Measurements from ENCODE around the gene ADPRH. TPM values are rescaled to one million over a fixed set of nuclear protein-coding genes. Genes with fewer than 3 reads are reported as not detected.
A peak's percentile ranks its signal among the peaks of the same experiment; 100 is the strongest.

Gene ADPRH
- total and polyA plus RNA-seq, 10 of the 15 experiments (the other 5 are each of a cell fraction or from before 2014, with no cell fraction given): 2.3 to 32.6 (median 19.0) TPM

DNA sequence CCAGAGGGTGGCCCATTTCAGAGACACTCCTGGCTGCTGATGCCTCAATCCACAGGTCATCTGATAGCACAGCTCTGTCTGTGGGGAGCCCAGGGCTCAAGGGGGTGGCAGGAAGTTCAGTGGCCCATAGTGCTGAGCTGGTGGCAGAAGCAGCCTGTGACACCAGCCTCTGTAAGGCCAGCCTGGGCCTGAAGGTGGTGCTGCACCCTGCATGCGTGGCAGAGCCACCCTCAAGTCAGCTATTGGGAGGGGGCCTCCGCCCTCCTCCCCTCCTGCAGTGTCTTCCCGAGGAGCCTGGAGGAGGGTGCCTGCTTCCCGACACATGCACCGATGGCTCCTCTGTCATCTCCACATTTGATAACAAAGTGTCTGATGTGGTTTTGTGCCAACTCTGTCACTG, 21.4 kb downstream of the ADPRH start (continued):
- TF ChIP-seq SUPT20H (IDR thresholded peaks at IDR 0.05; ENCODE audit: borderline replicate concordance, control insufficient read depth, low read depth, low read length) (no peak), EED (IDR thresholded peaks at IDR 0.05; ENCODE audit: low read depth) (no peak), DPF2 (IDR thresholded peaks at IDR 0.05) (peak; percentile 69; the same call in 1 of the 2 replicates), BRCA1 (IDR thresholded peaks at IDR 0.05; ENCODE audit: low read depth, low read length) (no peak), SP1 (IDR thresholded peaks at IDR 0.05; ENCODE audit: low read depth, low read length) (no peak), CHD1 (IDR thresholded peaks at IDR 0.05; ENCODE audit: low read depth, low read length) (no peak), EGR1 (IDR thresholded peaks at IDR 0.05; ENCODE audit: borderline replicate concordance in 1 of 2, low read depth in 2 of 2, low read length in 2 of 2) (peak in 1 of 2 experiments; percentile 16; a peak in 1 of 3 replicates), RBBP5 (conservative IDR thresholded peaks at IDR 0.05) (no peak), HCFC1 (IDR thresholded peaks at IDR 0.05; ENCODE audit: low read length) (peak; percentile 45; the same call in 1 of the 2 replicates), FOXM1 (IDR thresholded peaks at IDR 0.05; ENCODE audit: low read depth, low read length) (no peak), IRF4 (IDR thresholded peaks at IDR 0.05; ENCODE audit: low read depth, low read length) (0 out of 2 replicates have a peak, but pooled peaks have one; percentile 12), BCL11A (IDR thresholded peaks at IDR 0.05; ENCODE audit: low read depth, low read length) (no peak), POLR2AphosphoS5 (IDR thresholded peaks at IDR 0.05; ENCODE audit: low read length) (peak; percentile 17; the same call in 1 of the 2 replicates), SIX5 (IDR thresholded peaks at IDR 0.05; ENCODE audit: low read depth, low read length, severe bottlenecking) (no peak), MYC (IDR thresholded peaks at IDR 0.05; ENCODE audit: insufficient read depth, insufficient read length, insufficient replicate concordance, low read length, severe bottlenecking) (no peak)
- TF ChIP-seq, protein P1, sequence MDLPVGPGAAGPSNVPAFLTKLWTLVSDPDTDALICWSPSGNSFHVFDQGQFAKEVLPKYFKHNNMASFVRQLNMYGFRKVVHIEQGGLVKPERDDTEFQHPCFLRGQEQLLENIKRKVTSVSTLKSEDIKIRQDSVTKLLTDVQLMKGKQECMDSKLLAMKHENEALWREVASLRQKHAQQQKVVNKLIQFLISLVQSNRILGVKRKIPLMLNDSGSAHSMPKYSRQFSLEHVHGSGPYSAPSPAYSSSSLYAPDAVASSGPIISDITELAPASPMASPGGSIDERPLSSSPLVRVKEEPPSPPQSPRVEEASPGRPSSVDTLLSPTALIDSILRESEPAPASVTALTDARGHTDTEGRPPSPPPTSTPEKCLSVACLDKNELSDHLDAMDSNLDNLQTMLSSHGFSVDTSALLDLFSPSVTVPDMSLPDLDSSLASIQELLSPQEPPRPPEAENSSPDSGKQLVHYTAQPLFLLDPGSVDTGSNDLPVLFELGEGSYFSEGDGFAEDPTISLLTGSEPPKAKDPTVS (IDR thresholded peaks at IDR 0.05; ENCODE audit: low read depth, low read length): no peak
- TF ChIP-seq, protein P2, sequence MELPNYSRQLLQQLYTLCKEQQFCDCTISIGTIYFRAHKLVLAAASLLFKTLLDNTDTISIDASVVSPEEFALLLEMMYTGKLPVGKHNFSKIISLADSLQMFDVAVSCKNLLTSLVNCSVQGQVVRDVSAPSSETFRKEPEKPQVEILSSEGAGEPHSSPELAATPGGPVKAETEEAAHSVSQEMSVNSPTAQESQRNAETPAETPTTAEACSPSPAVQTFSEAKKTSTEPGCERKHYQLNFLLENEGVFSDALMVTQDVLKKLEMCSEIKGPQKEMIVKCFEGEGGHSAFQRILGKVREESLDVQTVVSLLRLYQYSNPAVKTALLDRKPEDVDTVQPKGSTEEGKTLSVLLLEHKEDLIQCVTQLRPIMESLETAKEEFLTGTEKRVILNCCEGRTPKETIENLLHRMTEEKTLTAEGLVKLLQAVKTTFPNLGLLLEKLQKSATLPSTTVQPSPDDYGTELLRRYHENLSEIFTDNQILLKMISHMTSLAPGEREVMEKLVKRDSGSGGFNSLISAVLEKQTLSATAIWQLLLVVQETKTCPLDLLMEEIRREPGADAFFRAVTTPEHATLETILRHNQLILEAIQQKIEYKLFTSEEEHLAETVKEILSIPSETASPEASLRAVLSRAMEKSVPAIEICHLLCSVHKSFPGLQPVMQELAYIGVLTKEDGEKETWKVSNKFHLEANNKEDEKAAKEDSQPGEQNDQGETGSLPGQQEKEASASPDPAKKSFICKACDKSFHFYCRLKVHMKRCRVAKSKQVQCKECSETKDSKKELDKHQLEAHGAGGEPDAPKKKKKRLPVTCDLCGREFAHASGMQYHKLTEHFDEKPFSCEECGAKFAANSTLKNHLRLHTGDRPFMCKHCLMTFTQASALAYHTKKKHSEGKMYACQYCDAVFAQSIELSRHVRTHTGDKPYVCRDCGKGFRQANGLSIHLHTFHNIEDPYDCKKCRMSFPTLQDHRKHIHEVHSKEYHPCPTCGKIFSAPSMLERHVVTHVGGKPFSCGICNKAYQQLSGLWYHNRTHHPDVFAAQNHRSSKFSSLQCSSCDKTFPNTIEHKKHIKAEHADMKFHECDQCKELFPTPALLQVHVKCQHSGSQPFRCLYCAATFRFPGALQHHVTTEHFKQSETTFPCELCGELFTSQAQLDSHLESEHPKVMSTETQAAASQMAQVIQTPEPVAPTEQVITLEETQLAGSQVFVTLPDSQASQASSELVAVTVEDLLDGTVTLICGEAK (IDR thresholded peaks at IDR 0.05; ENCODE audit: borderline replicate concordance): no peak
